ENCODE data around the gene SSC4D.
A peak's percentile ranks its signal among the peaks of the same experiment; 100 is the strongest.
"Not testable (repeated sequence)": the region's sequence is repeated elsewhere in the genome, so short reads cannot be mapped to it uniquely, and the experiment has no call there.

The SSC4D gene

DNA sequence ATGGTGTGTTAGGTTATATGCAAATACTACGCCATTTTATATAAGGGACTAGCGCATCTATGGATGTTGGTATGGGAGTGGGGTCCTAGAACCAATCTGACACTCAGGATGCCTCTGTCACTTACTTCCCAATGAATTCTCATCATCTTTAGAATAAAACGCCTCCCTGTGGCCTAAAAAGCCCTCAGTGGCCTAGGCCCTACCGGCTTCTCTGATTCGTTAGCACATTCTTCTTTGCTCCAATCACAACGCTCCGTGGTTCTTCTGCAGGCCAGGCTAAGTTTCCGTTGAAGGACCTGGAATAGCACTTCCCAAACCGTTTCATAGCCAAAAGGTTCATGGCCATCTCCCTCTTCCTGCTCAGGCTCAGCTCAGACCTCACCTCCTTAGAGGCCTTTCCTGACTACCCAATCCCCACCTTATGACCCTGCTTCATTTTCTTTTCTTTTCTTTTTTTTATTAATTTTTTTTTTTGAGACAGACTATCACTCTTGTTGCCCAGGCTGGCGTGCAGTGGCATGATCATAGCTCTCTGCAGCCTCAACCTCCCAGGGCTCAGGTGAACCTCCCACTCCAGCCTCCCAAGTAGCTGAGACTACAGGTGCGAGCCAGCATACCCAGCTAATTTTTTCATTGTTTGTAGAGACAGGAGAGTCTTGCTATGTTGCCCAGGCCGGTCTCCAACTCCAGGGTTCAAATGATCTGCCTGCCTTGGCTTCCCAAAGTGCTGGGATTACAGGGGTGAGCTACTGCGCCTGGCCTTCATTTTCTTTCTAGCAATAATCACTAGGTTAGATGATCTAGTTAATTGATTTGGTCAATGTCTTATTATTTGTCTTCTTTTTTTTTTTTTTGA is 26.2 kb downstream of the SSC4D start:
- DNase-seq (ENCODE audit: low read depth) = no peak

- DNase-seq (ENCODE audit: low read depth) = no peak
Observed at GRCh38 chr7:76381814-76382213, 27.7 kb downstream of the SSC4D start.

- DNase-seq (ENCODE audit: low read depth) = no peak
Observed at GRCh38 chr7:76380623-76380966, 28.9 kb downstream of the SSC4D start.

GRCh38 chr7:76377186-76377918 is 32.1 kb downstream of the SSC4D start:
- DNase-seq (ENCODE audit: low read depth) = no peak

- DNase-seq (ENCODE audit: low read depth) = no peak
Observed at GRCh38 chr7:76375251-76375650, 34.2 kb downstream of the SSC4D start.

GRCh38 chr7:76372984-76373833 is 36.3 kb downstream of the SSC4D start:
- DNase-seq (ENCODE audit: low read depth) = no peak

DNA sequence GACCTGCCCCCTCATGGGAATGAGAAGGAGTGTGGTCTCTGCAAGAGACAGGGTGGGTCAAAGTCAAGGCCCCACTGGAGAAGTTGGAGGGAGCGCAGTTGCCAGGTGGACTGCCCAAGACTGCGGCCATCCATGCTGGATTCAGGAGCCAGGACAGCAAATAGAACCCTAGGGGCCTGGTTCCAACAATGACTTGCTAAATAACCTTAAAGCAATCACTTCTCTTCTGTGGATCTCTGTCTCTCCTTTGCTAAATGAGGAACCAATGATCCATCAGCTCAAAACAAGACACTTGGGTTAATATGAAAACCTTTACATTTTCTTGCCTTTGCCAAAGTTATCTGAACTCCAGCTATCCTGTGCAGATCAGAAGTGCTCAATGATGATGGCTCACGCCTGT is 38.1 kb downstream of the SSC4D start:
- DNase-seq (ENCODE audit: low read depth) = no peak

DNA sequence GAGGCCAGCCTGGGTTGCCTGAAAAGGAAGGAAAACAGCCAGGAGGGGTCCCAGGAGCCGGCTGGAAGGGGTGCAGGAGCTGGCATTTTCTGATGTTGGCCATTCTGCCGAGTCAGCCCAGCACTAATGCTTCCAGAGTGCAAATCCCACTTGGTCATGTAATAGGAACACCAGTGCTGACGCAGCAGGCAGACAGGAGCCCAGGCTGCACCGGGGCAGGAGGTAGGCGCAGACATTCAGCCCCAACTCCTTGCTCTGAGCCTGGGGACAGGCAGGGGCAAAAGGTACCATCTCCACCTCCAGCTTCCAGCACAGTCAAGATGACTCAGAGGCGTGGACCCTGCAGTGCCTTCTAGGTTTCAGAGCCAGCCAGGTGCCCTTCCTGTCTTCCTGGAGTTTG is 40.5 kb downstream of the SSC4D start:
- no peak for DNase-seq (ENCODE audit: low read depth)

GRCh38 chr7:76368190-76368589 is 41.3 kb downstream of the SSC4D start:
- DNase-seq (ENCODE audit: low read depth) = no peak

GRCh38 chr7:76364198-76364584 is 45.3 kb downstream of the SSC4D start:
- DNase-seq (ENCODE audit: low read depth) = no peak

- DNase-seq (ENCODE audit: low read depth) = not testable (repeated sequence)
Observed at GRCh38 chr7:76363754-76364153, 45.7 kb downstream of the SSC4D start.

DNA sequence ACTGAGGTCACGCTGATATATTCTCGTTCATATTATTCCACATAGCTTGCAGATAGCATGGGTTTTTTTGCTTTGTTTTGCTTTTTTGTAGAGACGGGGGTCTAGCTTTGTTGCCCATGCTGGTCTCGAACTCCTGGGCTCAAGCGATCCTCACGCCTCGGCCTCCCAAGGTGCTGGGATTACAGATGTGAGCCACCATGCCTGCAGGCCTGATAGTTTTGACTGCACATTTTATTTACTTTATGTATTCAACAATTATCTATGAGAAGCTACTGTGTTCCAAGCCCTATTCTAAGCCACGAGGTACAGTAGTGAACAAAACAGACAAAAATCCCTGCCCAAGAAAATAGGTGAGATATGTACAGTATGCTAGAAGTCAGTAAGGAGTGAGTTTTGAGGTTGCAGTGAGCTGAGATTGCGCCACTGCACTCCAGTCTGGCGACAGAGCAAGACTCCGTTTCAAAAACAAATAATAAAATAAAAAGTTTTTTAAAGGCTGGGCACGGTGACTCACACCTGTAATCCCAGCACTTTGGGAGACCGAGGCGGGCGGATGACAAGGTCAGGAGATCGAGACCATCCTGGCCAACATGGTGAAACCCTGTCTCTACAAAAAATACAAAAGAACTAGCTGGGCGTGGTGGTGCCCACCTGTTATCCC is 49.4 kb downstream of the SSC4D start:
- no peak for DNase-seq (ENCODE audit: low read depth)

DNA sequence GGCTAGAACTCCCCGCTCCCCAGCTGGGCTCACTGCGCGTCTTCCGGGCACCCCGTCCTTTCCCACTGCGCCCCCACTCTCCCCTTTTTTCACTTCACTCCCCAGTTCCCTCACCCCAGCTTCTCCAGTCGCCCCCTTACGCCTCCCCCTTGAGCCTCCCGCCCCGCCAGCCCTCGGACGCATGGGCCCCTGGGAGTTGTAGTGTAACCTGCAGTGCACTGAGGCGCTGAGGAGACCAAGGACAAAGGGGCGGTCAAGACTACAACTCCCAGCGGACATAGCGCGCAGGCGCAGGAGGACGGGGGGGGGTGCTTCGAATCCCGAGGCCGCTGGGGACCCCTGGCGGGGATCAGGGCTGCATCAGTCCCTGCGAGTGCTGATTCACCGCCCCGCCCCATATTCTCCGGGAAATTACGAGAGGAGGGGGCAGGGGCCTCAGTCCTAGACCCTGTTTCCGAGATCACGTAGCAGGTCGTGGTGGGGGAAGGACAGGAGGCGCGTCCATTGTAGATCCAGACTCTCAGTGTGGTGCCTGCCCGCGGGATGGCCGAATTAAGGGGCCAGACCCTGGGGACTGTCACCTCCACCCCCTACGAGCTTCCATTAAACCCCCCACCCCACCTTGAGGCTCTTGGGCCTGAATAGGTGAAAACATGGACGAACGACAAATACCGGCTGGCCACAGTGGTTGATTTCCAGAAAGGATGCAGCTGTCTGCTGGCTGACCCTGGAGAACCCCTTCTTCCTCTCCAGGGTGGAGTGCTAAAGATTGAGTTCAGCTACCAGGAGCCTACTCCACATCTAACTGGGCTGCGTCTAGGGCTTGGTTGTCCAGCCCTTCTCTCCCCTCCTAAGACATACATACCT is 50.2 kb downstream of the SSC4D start:
- peak; percentile 92 for DNase-seq (ENCODE audit: low read depth)

GRCh38 chr7:76358481-76359110 is 50.9 kb downstream of the SSC4D start, which contains the start of gene YWHAG:
Gene YWHAG (minus strand): TSS chr7:76358991. CDS start chr7:76358808, 183 bp downstream.
- DNase-seq (ENCODE audit: low read depth) = peak; percentile 85

DNA sequence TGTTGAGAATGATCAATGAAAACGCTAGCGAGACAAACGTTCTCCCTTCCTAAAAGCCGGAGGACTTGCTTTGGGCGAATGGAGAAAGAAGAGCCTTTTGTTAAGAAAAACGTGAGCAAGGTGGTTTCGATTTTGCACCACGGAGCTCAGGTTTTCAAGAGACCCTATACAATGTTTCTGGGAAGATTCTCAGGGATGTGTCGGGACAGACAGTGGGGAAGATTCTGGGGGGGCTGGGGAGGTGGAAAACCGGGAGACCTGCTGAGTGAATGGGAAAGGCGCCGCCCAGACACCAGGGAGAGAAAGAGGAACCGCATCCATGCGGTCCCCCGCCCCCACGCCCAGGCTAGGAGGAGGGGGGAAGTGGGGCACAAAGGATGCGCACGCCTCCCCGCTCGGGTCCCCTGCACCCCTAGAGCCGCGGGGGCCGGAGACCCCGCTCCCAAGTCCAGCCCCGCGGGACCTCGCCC is 51.5 kb downstream of the SSC4D start:
- DNase-seq (ENCODE audit: low read depth) = peak; percentile 46

DNA sequence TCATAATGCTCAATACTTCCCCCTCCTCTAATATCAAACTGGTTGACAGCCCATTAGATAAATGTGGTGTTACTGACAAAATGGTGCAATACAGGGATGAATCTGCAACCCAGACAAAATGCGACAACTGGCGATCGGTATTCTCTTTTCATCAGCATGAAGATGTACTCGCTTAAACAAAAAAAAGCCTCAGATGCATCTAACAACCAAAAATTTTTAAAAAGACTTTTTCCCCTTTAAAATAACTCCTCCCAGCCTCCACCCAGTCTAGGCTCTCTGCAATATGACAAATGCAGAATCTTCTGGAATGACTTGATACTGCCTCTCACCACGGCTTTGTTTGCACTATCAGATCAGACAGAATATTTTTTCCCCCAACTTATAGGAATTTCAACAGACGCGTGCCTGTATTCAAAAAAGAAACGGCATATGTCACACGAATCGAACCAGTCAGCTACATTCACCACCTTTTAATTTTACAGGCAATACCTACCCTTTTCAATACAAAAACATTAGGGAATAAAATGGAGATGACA is 52.0 kb downstream of the SSC4D start:
- DNase-seq (ENCODE audit: low read depth) = no peak

DNA sequence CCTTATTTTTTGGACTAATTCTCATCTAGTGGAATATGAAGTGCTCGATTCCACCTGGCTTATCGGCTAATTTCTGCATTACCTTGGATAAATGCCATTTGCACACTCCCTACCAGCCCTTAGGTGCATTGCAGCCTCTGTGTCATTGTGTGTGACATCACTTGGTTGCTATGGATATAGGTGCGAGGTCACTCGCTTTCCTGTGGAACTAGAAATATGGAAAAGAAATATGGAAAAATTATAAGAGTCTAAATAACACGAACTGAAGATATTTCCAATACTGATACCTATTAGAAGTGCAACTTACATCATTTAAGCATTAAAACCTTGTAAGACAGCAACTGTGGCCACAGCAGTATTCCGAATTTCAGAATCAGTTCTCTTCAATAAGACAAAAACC is 52.7 kb downstream of the SSC4D start:
- DNase-seq (ENCODE audit: low read depth) = no peak

- no peak for DNase-seq (ENCODE audit: low read depth)
Observed at GRCh38 chr7:76356115-76356514, 53.4 kb downstream of the SSC4D start.

GRCh38 chr7:76354981-76355730 is 54.3 kb downstream of the SSC4D start:
- DNase-seq (ENCODE audit: low read depth) = no peak
